GM12801 (cell line): ENCODE measurements around the gene NT5C3B.

ENCODE experiments used
- TF ChIP-seq, protein P1 (sequence below): IDR thresholded peaks from one replicate; pipeline ENCODE4 v1.5.1; 2011; ENCODE audit warnings: control low read depth; ENCODE audit not compliant: insufficient read length; ENCODE audit errors: extremely low read depth

Gene NT5C3B

DNA sequence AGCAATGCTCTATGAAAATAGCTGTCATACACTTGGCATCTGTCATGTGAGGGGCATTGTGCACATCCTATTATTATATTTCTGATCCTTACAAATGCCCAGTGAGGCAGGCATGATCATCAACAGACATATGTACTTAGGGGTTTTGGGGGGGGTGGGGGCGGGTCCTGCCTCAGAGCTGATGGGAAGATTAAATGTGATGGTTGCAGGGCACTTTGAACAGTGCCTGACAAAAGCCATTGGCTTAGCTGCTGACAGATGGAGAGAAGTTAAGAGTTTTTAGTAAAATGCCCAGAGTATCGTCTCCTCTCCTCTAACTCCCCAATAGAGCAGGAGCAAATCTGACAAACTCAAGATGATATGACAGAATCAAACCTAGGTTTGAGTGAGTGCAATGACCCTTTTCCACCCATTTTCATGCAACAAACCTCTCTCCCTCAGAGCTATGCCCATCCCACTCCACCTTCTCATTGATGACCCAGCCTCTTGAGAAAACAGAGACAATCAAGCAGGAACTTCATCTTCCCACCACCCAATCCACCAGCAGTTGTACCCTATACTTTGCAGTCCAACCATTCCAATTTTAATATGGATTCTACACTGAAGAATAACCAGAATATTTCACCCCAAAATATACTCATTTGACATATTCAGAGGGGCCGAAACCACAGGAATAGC, 24.4 kb upstream of the NT5C3B start:
- TF ChIP-seq, protein P1, sequence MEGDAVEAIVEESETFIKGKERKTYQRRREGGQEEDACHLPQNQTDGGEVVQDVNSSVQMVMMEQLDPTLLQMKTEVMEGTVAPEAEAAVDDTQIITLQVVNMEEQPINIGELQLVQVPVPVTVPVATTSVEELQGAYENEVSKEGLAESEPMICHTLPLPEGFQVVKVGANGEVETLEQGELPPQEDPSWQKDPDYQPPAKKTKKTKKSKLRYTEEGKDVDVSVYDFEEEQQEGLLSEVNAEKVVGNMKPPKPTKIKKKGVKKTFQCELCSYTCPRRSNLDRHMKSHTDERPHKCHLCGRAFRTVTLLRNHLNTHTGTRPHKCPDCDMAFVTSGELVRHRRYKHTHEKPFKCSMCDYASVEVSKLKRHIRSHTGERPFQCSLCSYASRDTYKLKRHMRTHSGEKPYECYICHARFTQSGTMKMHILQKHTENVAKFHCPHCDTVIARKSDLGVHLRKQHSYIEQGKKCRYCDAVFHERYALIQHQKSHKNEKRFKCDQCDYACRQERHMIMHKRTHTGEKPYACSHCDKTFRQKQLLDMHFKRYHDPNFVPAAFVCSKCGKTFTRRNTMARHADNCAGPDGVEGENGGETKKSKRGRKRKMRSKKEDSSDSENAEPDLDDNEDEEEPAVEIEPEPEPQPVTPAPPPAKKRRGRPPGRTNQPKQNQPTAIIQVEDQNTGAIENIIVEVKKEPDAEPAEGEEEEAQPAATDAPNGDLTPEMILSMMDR = no peak

DNA sequence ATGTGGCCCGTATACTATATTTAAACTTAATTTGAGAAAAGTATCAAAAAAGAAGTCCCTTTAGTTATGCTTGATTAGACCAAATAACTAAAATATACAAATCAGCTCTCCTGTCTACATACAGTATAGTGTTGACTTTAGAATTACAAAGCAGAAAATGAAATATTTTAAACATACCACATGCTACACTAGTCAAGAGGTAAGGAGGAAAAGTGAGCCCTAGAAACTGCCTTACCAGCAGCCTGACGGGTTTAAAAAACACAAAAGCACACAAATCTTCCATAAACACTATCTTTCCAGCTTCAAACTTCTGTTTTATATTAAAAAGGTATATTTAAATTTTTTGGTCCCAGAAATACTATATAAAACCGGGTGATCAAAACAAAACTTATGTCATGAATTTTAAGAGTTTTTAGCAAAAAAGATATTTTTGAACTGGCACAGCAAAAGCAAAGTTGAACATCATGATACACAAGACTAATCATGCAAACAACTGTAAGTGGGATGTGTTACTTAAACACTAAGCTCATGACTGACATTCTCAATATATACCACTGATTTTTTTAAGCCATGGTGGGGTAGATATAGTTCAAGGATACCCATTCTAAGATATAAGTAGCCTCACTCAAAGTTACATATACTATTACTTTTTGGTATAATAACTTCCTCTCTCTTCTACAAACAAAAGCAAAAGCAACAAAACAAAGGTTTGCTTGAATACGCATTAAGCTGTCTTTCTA, 13.4 kb upstream of the NT5C3B start:
- TF ChIP-seq, protein P1 = no peak

DNA sequence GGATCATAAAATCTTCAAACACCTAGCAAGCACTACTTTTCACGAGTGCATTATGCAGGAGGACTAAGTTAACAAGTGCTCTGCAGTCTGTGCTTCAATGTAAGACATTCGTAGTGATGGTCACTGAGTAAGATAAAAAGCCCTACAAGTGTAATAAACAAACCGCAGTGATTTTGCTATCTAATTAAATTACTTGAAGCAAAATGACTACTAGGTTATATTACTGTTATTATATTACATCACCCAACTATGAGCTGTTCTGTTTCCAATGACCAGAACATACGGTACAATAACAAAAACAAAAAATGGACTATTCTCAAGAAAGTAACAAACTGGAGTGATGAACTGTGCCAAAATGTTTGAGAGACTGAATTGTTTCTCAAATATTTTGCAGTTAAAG, 12.8 kb upstream of the NT5C3B start:
- TF ChIP-seq, protein P1 = no peak

DNA sequence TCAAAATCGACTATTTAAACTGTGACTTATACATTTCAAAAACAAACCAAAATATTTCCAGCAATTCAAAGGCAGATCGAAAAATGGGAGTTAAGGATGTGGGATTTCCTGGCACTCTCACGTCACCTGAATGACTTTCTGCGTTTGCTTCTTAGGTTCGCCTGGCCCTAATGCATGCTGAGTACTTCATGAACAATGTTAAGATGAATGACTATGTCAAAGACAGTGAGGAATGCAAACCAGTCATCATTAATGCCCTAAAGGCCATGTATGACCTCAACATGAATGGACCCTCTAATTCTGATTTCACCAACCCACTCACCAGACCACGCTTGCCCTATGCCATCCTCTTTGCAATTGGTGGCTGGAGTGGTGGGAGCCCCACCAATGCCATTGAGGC, 8.9 kb upstream of the NT5C3B start:
- TF ChIP-seq, protein P1 = no peak

DNA sequence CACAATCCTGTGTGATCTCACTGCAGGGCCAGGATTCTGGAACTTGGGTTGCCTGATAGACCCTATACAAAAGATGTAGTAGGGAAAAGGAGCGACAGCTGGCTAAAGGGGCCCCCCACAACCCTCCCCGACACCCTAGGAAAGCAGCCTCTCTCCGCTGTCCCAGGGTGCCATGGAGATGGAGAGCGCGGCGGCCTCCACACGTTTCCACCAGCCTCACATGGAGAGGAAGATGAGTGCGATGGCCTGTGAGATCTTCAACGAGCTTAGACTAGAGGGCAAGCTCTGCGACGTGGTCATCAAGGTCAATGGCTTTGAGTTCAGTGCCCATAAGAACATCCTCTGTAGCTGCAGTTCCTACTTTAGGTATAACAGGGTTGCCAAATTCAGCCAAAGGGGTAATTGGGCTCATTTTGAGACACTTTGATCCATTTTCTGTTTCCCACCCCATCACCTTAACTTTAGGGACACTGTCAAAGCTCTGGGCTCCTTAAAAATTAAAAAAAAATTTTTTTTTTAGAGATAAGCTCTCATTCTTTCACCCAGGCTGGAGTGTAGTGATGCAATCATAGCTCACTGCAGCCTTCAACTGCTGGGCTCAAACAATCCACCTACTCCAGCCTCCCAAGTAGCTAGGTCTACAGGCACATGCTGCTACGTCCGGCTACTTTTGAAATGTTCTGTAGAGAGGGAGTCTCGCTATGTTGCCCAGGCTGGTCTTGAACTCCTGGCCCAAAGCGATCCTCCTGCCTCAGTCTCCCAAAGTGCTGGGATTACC, 1.9 kb upstream of the NT5C3B start, which contains the start of gene KLHL10:
Gene KLHL10 (plus strand): TSS at position 65 of the 778 bp plus-strand sequence. CDS start 108 bp downstream, at position 173.
- TF ChIP-seq, protein P1 = no peak

DNA sequence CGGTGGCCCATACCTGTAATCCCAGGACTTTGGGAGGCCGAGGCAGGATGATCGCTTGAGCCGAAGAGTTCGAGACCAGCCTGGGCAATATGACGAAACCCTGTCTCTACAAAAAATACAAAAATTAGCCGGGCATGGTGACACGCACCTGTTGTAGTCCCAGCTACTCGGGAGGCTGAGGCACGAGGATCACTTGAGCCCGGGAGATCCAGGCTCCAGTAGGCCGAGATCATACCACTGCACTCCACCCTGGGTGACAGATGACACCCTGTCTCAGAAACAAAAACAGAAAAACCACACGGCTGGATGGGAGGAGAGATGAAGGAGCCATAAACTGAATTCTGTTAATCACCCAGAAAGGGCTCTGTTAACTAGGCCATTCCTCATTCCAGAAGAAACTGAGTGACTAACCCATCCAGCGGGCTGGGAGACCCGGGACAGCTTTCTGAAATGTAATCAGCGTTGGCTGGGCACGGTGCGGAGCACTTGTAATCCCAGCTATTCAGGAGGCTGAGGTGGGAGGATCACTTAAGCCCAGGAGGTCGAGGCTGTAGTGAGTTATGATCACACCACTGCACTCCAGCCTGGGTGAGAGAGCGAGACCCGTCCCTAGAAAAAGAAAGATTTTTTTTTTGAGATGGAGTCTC, 641 bp upstream of the NT5C3B start:
- TF ChIP-seq, protein P1 = no peak
